Vagina (tissue), 2 donors: ENCODE measurements around the gene PCSK6. TPM values are rescaled to one million over a fixed set of nuclear protein-coding genes. Genes with fewer than 3 reads are reported as not detected.

ENCODE experiments used
- DNase-seq, 2 donors: peaks; one replicate each; pipeline ENCODE4 v3.0.0-alpha.2; 2017; ENCODE audit errors: extremely low spot score in 2 of 2
- H3K27ac ChIP-seq: fragments of 200-600 bp; sonication (generic); one replicate; pipeline ENCODE4 v1.5.1; 2019
- H3K27me3 ChIP-seq: fragments of 200-600 bp; sonication (generic); one replicate; pipeline ENCODE4 v1.5.1; 2019
- H3K36me3 ChIP-seq, 2 donors: fragments of 200-600 bp; sonication (generic); one replicate each; pipeline ENCODE4 v1.5.1; 2017 to 2019
- H3K4me1 ChIP-seq: fragments of 200-600 bp; sonication (generic); one replicate; pipeline ENCODE4 v1.5.1; 2019
- H3K4me3 ChIP-seq, 2 donors: fragments of 200-600 bp; sonication (generic); 1 replicate in 1 of 2; 2 replicates in 1 of 2; pipeline ENCODE4 v1.5.1; 2016 to 2019
- H3K9me3 ChIP-seq: fragments of 200-600 bp; sonication (generic); one replicate; pipeline ENCODE4 v1.5.1; 2019
- POLR2A ChIP-seq, 2 donors: fragments of 450-650 bp; IDR thresholded peaks; one replicate each; pipeline ENCODE4 v1.6.1; 2017; ENCODE audit warnings: antibody characterized with exemption in 2 of 2, mild to moderate bottlenecking in 2 of 2, moderate library complexity in 2 of 2
- POLR2AphosphoS5 ChIP-seq, 2 donors: sonication (generic); formaldehyde crosslinking; IDR thresholded peaks; one replicate each; pipeline ENCODE4 v1.9.0; 2017; ENCODE audit warnings: antibody characterized with exemption in 2 of 2, mild to moderate bottlenecking in 2 of 2, low read depth in 1 of 2; ENCODE audit not compliant: insufficient read depth in 1 of 2
- intact Hi-C: fragments of 100-400 bp; cut with DNase I; formaldehyde crosslinking; loops from one replicate; pipeline ENCODE4 v1.15.1; 2023
- total RNA-seq: library from RNA; depleted of rRNA; stranded (reverse); fragments of >200 nt; gene quantifications from one replicate; pipeline ENCODE4 v1.2.3, GENCODE V29; 2016
- TF ChIP-seq, protein P1 (sequence below), 3 experiments: fragments of 450-650 bp in 2 of 3; fragments of 200-600 bp in 1 of 3; sonication (generic) in 1 of 3; IDR thresholded peaks; one replicate each; pipeline ENCODE4 v1.5.1; 2017 to 2019; ENCODE audit warnings: antibody characterized with exemption in 3 of 3, mild to moderate bottlenecking in 2 of 3, moderate library complexity in 2 of 3

Gene PCSK6
- 7.4 TPM for total RNA-seq

- peak in 1 of 2 donors; percentile 52 for DNase-seq
- Histone ChIP-seq H3K27me3 (no peaks in the 10 kb centered on the region), H3K4me3 (peak within 1 kb of the TSS; percentile 31 to 48), H3K27ac (no peak within 1 kb of the TSS), H3K4me1 (no peaks in the 10 kb centered on the region), H3K9me3 (no peaks in the 10 kb centered on the region), H3K36me3 (no peaks in the 10 kb centered on the region)
- intact Hi-C loops: no loop called here
- TF ChIP-seq, protein P1, sequence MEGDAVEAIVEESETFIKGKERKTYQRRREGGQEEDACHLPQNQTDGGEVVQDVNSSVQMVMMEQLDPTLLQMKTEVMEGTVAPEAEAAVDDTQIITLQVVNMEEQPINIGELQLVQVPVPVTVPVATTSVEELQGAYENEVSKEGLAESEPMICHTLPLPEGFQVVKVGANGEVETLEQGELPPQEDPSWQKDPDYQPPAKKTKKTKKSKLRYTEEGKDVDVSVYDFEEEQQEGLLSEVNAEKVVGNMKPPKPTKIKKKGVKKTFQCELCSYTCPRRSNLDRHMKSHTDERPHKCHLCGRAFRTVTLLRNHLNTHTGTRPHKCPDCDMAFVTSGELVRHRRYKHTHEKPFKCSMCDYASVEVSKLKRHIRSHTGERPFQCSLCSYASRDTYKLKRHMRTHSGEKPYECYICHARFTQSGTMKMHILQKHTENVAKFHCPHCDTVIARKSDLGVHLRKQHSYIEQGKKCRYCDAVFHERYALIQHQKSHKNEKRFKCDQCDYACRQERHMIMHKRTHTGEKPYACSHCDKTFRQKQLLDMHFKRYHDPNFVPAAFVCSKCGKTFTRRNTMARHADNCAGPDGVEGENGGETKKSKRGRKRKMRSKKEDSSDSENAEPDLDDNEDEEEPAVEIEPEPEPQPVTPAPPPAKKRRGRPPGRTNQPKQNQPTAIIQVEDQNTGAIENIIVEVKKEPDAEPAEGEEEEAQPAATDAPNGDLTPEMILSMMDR (IDR thresholded peaks at IDR 0.05): no peak
- TF ChIP-seq POLR2A (IDR thresholded peaks at IDR 0.05) (no peak), POLR2AphosphoS5 (IDR thresholded peaks at IDR 0.05; ENCODE audit: insufficient read depth in 1 of 2, low read depth in 1 of 2) (no peak)
Measured at GRCh38 chr15:101489599-101490407, at the start of gene PCSK6. Gene PCSK6 (minus strand): TSS chr15:101489707. CDS start chr15:101489670, 37 bp downstream.

GRCh38 chr15:101538996-101539395 lies 49.5 kb upstream of the PCSK6 start:
- Histone ChIP-seq H3K4me1 (no peaks in the 10 kb centered on the region), H3K36me3 (no peaks in the 10 kb centered on the region), H3K9me3 (no peaks in the 10 kb centered on the region), H3K27me3 (no peaks in the 10 kb centered on the region), H3K27ac (no peak overlapping the region), H3K4me3 (no peak overlapping the region)
- TF ChIP-seq POLR2AphosphoS5 (IDR thresholded peaks at IDR 0.05; ENCODE audit: insufficient read depth in 1 of 2, low read depth in 1 of 2) (no peak), POLR2A (IDR thresholded peaks at IDR 0.05) (no peak)
- TF ChIP-seq, protein P1 (IDR thresholded peaks at IDR 0.05): no peak
- intact Hi-C loops: no loop called here
- DNase-seq: peak; percentile 70 to 77

- peak in 1 of 2 donors; percentile 72 for DNase-seq
- H3K36me3 ChIP-seq: no peaks in the 10 kb centered on the region
- intact Hi-C loops: no loop called here
- TF ChIP-seq POLR2A (IDR thresholded peaks at IDR 0.05): no peak
- no peak for TF ChIP-seq POLR2AphosphoS5 (IDR thresholded peaks at IDR 0.05; ENCODE audit: insufficient read depth in 1 of 2, low read depth in 1 of 2)
- TF ChIP-seq, protein P1 (IDR thresholded peaks at IDR 0.05): no peak
- no peaks in the 10 kb centered on the region for H3K4me1 ChIP-seq
- H3K27me3 ChIP-seq: no peaks in the 10 kb centered on the region
- no peak overlapping the region for H3K27ac ChIP-seq
- H3K4me3 ChIP-seq: no peak overlapping the region
- H3K9me3 ChIP-seq: no peaks in the 10 kb centered on the region
Measured at GRCh38 chr15:101538177-101538576, 48.7 kb upstream of the PCSK6 start.

GRCh38 chr15:101537483-101538080 lies 48.1 kb upstream of the PCSK6 start:
- Histone ChIP-seq H3K27me3 (no peaks in the 10 kb centered on the region), H3K36me3 (no peaks in the 10 kb centered on the region), H3K9me3 (no peaks in the 10 kb centered on the region), H3K4me1 (no peaks in the 10 kb centered on the region), H3K27ac (no peak overlapping the region), H3K4me3 (no peak overlapping the region)
- DNase-seq: no peak
- intact Hi-C loops: no loop called here
- TF ChIP-seq POLR2A (IDR thresholded peaks at IDR 0.05) (no peak), POLR2AphosphoS5 (IDR thresholded peaks at IDR 0.05; ENCODE audit: insufficient read depth in 1 of 2, low read depth in 1 of 2) (no peak)
- TF ChIP-seq, protein P1 (IDR thresholded peaks at IDR 0.05): no peak
